Stimulated activated CD4-positive, alpha-beta T cell treated with anti-CD3 and anti-CD28 coated beads, Interleukin-15, amount 100 ng/mL, for 1 hour (primary cell): ENCODE data around the gene PIGU.

ENCODE experiments used
- DNase-seq, 2 donors: peaks; one replicate each; pipeline ENCODE4 v3.0.0-alpha.2; 2020; ENCODE audit warnings: low read depth in 1 of 2, low spot score in 1 of 2

PIGU gene

DNA sequence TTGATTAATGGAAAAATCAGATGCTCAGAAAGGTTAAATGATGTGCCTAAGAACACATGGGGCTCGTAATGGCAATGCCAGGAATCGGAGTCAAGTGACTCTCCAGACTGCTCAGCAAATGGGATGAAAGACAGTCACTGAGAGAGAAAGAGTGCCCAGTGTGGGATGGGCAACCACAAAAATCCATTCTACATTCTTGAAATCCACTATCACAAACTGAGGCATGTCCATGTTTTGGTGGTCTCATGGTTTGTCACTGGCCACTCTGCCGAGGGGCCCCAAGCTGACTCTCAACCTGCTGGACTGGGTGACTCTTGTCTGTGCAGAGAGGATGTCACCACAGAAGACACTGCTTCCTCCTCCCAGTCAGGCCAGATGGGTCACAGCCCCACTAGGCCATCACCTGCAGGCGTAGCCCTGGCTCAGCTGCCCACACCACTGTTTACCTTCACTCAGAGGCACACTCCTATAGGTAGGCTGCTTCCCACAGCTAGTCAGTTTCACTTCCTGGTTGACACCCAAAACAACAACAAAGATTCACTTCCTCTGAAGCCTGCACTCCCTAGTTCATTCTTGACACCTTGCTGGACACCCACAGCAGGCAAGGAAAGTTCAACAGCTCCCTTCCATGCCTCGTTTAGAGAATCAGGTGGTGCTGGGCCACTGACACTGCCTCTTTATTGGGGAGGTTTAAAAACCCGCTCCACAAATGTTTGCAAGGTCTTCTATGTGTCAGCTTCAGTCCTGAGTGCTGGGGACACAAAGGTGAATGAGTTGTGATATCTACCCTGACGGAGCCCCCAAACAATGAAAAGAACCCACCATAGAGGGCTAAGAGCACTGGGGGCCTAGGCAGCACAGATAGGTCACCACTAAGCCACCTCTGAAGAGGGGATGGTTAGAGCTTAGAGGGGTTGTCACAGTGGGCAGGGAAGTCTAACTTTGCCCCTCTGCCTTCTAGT lies 96.6 kb downstream of the PIGU start:
- no peak for DNase-seq

DNA sequence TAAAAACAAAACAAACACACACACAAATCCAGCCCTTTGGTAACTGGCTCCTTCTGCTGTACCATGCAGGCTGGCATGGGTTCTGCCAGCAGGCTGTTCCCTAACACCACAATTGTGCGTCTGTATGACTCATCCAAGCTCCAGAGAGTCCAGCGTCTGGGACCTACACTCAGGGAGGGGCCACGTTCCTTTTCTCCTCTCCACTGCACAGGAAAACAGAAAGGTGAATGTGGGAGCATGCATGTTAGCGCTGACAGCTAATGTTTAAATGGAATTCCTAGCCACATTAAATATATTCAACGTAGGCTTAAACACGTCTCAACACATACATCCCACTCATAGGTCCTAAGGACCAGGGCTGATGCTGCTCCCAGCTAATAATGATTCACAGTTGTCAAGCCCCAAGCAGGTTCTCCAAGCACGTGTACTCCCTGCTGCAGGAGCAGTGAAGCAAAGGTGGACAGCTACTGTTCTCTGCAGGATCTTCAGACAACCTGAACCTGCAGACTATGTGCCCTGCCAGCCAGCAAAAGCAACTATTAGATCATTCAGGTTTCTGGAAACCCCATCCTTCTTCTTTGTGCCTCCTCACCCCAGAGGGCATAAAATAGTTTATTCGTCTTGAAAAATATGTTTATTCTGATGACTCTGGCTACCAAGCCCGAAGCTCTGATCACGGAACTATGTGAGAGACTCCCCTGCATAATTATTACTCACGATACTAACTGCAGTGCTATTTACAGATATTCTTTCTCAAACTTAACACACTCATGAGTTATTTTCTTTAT lies 97.5 kb downstream of the PIGU start:
- no peak for DNase-seq

DNA sequence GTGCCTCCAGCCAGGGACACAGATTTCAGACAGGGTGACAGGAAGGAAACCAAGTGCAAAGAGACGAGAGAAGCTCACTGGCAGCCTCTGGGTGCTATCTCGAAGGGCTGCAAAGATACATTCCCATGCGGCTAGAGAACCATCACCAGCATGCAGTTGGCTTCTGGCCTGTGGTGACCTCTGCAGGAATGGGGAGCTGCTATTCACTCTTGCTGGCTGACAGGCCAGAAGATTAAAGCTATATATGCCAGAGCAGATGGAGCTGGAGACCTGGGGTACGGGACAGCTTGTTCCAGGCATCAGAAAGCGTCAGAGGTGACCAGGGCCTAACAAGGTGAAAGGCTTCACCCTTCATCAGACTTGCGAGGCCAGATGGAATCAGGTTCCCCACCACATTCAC lies 98.4 kb downstream of the PIGU start:
- no peak for DNase-seq

DNA sequence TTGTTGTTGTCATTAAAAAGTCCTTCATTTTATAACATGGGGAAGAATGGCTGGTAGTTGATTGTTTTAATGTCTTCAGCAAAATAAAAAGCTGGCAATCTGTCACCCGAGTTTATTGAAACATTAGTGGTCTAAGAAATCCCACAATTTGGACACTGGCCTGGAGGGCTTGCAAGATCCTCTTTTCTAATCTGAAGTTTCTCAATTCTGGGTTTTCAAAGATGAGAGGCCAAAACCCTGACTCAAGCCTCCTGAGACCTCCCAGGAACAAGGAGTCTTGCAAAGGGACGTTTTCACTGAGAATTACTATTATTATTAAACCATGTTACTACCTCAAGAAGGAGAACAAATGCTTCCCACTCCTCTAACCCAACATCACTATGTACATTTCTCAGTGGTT lies 98.9 kb downstream of the PIGU start:
- DNase-seq, result no peak

DNA sequence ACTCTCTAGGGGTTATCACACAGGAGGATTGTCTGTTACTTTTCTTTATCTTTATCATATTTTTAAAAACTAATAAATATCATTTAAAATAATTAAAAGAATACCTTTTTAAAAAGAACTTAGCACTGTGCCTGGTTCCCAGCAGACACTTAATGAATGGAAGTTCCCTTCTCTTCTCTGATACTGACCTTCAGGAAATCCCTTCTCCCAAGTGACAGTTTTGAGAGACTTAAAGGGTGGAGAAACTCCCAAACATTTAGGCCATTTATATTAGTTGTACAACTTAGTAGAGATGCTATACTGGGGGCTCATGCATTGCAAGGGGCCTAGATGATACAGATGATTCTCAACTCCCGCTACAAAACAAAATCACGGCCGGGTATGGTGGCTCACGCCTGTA lies 99.8 kb downstream of the PIGU start:
- DNase-seq, result no peak

DNA sequence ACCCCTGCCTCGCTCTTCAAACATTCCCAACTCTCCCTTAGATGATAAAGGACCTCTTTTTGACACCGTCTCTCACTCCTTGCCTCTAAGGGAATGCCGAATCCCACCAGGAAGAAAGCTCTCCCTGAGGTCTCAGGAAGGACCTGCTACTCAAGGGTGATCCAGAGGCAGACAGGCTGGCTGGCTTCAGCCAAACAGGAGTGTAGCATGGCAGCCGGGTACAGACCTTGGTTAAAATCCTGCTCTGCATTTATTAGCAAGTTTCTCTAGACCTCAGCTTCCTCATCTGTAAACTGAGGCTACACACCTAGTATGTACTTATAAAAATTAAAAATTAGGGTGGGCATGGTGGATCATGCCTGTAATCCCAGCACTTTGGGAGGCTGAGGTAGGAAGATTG lies 101.1 kb downstream of the PIGU start:
- DNase-seq, result no peak

DNA sequence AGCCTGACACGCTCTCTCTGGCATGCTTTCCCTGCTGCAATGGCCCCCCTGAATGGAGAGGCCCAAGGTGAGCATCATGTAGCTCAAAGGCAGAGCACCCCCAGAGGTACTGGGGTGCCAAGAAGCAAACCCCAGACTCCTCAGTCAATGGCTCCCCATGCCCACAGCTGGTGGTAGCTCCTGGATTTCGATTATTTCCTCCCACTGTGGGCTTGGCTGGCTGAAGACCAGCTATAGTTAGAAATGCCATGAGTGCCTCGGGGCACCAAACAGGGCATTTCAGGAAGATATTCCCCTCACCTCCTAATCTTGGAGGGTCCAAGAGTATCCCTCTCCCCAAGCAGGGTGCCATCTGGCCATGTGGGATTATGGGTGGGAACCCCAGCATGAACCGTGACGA lies 101.6 kb downstream of the PIGU start:
- DNase-seq, result no peak

DNA sequence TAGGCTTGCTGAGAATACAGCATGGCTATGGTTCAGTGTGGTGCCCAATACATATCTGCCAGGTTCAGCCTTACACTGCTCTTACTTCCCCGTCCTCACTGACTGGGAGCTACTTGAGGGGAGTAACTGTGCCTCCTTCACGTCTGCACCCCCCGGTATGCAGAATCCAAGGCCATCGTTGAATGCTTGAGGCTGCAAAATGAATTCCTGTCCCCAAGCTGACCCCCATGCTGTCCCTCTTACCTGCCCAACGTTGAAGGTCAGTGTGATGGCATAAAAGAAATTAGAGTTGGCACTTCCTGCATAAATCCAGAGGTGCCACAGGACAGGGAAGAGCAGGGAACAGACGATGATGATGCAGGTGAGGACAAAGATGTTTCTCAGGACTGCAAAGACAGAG lies 102.0 kb downstream of the PIGU start:
- DNase-seq, result no peak

DNA sequence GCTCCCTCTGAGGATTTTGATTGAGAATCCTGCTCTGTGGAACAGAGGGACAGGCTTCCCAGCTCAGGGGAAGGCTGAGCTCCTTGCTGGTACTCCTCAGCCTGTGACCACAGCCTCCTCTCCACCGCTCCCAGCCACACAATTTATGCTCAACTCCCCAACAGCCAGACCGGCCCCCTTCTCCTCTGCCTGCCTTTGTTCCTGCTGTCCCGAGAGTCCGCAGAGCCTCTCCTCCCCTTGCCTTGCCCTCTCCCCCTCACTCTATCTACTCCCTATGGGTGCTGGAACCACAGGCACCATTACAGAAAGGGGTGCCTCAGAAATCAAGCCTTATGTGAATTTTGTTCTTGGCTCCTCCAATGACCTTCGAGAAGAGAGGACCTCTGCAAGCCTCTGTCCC lies 102.5 kb downstream of the PIGU start:
- DNase-seq, result no peak

DNA sequence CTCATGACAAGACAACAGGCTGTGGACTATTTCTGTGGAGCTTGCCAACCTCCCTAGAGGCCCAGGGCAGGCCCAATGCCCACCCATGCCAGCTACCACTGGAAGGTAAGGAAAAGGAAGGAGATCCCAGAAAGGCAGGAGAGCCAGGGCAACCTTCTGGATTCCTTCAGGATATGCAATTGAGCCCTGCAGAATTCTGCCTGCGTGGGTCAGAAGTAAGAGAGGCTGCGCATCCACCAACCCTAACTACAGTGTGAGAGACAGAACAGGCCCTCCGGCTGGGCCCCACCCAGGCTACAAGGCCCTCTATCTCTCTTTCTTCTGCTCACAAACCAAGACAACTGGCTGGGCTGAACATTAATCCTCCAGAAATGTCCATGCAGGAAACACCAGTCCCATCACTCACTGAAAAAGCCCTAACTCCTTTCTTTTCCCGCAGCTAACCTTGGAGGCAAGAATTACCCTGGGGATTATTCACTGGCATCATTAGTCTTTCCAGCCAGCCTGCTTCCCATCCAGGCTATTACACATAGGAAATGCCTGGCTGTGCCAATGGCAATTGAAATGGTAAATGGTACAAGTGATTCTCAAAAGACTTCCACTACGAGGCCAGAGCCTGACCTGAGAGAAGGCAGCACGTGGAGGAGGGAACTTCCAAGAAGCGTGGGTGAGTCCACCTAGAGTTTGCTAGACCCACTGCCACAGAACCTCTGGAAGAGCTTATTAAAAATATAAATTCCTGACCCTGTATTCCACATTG lies 103.2 kb downstream of the PIGU start:
- DNase-seq, result no peak

DNA sequence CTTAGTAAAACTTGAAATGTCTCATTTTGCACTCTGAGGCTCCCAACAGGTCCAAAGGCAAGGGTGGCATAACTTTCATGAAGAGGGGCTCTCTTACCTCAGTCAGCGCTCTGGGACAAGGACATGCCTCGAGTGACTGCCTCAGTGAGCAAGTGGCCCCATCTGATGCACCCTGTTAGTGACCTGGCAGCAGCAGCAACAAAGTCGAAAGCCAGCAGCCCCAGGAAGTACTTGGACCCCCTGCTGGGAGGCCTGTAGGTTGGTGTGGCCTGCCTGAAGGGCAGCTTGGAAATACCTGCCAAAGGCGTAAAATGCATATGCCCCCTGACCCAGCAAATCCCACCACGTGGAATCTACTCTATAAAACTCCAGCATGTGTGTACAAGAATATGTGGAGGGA lies 105.1 kb downstream of the PIGU start:
- DNase-seq, result no peak

DNA sequence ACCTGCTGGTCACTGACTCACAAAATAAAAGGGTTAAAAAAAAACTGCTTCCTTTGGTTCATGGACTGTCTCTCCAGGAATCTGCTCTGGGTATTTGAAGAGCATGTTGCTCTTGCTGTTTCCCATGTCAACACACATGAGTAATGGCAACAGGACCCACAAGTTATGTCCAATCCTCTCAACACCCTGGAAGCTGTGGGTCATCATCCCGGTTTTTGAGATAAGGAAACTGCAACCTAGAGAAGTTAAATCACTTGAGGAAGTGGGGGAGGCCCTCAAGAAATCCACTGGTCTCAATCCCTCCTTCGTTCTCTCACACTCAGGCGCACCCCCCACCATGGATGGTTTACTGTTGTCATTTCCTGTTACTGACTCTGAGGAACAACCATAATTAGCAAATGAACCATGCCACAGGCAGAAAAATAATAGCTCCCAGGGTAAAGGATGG lies 106.0 kb downstream of the PIGU start:
- no peak for DNase-seq

DNA sequence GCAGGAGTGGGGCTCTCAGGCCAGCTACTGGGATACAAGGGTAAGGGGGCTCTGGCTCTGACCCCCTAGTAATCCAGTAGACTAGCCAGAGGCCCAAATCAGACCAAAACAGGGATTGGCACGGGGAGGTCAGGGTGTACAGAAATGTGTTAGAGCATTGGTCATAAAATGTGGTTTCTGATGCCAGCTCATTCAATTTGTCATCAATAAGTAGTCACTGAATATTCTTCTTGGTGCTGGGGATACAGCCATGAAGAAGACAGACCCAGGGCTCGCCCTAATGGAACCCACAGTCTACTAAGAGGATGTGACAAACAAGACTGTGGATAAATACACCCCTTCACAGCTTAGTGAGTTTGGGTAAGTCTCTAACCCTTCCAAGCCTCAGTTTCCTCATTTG lies 107.3 kb downstream of the PIGU start:
- no peak for DNase-seq

DNA sequence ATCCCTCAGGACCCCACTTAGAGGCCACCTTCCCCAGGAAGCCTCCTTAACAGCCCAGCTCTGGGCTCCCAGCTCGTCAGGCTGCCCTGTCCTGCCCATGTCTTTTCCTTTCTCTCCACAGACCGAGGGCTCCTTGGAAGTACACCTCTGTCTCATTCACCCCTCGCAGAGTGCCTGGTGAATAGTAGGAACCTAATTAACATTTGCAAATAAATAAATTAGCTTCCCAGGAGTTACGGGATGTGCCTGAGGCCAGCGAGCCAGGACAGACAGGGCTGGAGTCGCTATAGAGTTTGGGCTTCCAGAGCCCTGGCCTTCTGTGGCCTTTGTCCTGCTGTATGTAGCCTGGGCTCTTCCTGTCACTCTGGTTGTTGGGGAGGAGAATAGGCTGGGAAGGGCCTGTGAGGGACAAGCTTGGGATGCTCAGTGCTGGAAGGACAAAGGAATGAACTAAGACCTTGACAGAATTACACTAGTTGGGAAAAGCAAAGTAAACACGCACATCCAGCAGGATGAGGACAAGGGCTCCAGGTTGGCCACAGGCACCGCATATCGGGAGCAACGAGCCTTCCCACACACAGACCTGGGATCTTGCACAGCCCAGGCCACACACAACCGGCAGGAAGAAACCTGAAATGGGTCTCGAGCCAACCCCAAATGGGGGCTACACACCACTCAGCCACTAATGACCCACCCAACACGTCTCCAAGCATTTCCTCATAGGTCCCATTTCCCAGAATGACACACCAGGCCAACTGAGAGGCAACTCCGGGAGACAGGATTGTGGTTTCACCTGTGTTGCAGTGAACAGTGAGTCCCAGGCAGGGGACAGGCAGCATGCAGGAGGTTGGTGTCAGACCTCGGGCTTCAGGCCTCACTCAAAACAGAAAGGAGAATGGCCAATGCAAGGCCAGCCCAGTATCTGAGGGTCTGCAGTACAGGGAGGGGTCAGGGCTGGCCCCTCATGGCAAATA lies 108.7 kb downstream of the PIGU start:
- DNase-seq, result no peak

DNA sequence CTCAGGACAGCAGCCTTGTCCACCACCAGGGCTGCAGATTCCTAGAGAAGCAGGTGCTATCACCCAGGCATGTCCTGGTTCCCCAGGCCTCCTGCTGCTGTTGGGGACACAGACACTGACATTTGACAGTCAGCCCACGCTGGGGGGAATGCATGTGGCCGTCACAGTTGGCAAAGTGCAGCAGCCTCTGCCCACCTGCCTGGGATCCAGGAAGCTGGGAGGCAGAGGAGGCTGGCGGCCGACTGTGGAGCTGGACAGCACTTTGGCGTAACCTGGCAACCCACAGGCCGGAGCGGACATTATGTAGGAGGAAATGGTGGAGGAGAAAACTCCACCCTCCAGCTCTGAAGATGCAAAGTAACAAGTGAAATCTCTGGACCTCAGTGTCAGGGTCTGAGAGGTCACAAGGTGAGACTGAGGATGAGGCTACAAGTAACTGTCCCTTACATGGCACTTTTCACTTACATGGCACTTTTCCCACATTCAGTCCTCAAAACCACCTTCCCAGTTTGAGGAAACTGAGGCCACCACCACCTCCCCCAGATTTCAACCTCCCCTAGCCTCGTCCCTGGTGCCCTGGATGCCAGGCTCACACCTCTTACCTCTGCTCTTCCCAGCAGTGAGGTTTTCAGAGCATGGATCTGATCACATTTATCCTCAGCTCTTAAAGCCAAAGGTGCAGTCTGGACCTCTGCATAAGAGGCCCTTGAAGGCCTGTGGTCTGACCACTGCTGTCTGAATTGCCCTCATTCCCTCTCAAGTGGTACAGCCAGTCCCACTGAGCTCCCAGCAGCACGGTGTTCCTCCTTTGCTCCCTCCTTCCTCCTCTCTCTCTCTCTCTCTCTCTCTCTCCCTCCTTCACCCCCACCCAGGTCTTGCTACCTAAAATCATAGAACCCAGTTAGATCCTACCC lies 109.7 kb downstream of the PIGU start:
- DNase-seq, result no peak

DNA sequence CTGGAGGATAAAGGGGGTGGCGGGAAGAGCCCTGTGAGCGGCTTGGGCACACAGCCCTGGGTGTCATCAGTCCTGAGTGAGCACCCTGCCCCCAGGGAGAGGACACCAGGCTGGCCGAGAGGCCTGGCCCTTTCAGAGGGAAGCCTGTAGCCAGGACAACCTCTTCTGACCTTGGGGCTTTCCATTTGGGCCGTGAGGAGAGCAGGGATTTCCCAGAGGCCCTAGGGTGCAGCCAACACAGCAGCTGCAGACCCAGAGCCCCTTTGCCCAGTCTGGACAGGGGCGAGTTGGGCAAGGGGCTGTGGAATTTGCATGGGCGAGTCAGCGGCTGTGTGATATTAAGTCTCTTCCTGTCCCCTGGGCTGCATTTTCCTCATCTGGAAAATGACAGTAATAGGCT lies 112.1 kb downstream of the PIGU start:
- DNase-seq, result no peak

DNA sequence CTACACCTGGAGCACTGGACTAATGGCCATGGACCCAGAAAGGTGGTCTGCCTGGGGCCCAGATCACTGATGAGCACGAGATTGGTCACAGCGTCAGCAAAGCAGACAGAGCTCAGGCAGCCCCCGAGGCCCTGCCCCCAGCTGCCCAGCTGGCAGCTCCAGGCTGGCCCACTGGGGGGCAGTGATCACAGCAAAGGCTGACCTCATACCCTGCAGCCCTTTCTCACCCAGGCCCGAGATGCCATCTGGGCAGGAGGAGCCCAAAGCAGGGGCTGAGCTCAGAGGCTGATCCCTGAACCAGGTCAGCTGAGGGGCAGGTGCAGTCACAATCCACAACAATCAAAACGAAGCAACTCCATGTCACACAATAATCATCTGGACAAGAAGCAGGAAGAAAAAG lies 114.3 kb downstream of the PIGU start:
- no peak for DNase-seq

DNA sequence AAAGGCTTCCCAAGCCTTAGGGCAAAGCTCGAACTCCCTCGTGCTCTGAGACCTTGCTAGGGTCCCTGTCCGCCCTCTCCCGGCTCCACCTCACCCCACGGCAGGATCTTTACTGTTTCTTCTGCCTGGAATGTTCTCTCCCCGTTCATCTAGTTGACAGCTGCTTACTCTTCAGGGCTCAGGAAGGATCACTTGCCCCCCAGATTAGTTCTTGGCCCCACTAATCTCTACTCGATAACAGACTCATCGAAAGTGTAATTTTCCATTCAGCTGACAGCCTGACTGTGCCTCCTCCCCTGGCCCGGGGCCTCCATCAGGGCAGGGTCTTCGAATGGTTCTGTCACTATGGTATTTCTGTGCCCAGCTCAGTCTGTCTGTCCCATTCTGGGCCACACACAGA lies 115.2 kb downstream of the PIGU start:
- DNase-seq, result no peak

DNA sequence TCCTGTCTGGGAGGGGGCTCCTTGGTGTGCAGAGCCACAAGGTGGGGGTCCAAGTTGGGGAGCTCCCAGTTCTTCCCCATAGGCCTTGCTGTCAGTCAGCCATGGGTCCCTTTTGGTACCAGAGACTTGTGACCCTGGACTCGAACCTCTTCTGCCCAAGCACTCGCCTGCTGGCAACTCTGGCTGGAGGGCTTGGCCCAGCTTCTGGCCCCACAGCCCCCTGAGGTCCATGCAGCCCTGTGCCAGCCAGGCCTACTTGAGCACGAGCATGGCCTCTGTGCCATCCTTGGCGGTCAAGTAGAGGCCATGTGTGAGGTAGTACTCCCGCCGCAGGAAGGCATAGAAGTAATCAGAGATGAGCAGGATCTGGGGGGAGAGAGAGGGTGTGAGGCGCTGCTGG lies 116.3 kb downstream of the PIGU start:
- no peak for DNase-seq
